SK-N-SH (cell line): Measurements from ENCODE around the gene GFPT1. TPM values are rescaled to one million over a fixed set of nuclear protein-coding genes. Genes with fewer than 3 reads are reported as not detected.

Experiments used
- CTCF ChIA-PET: fragments of 300-600, 350-600 bp; formaldehyde crosslinking; extraction: SDS; loops from one replicate; lab custom pipeline; 2021; lab: Yijun Ruan, JAX
- POLR2A ChIA-PET: fragments of 350-600 bp; sonication (Branson Sonifier 250); formaldehyde crosslinking; extraction: SDS; loops from one replicate; lab custom pipeline; 2020; ENCODE audit warnings: antibody characterized with exemption, inconsistent platforms; lab: Yijun Ruan, JAX
- DNase-seq: peaks from one replicate; pipeline ENCODE4 v3.0.0; 2012
- H2AFZ ChIP-seq: fragments of 200-600 bp; sonication (generic); 2 replicates; pipeline ENCODE4 v1.8.1; 2016; ENCODE audit warnings: antibody characterized with exemption, mild to moderate bottlenecking, low read depth
- H3F3A ChIP-seq: fragments of 200-600 bp; sonication (generic); replicated peaks from 2 replicates; pipeline ENCODE3; 2016; ENCODE audit warnings: antibody characterized with exemption, mild to moderate bottlenecking; ENCODE audit not compliant: insufficient read depth
- H3K27ac ChIP-seq, 2 experiments: fragments of 200-500 bp in 1 of 2; fragments of 200-600 bp in 1 of 2; sonication (Bioruptor generic) in 1 of 2; sonication (generic), shearing (Covaris generic) in 1 of 2; 2 replicates each; pipeline versions ENCODE4 v1.5.1 to v1.6.1; 2014 to 2016; ENCODE audit warnings: low read depth in 2 of 2, inconsistent platforms in 1 of 2, low read length in 1 of 2, mild to moderate bottlenecking in 1 of 2, mixed read lengths in 1 of 2
- H3K27me3 ChIP-seq: fragments of 200-600 bp; sonication (generic), shearing (Covaris generic); 2 replicates; pipeline ENCODE4 v1.6.1; 2016; ENCODE audit warnings: mixed run types; ENCODE audit not compliant: insufficient read depth
- H3K36me3 ChIP-seq, 2 experiments: fragments of 200-500 bp in 1 of 2; fragments of 200-600 bp in 1 of 2; sonication (Bioruptor generic) in 1 of 2; sonication (generic) in 1 of 2; replicated peaks in 1 of 2; 2 replicates each; pipeline versions ENCODE3 to v1.5.1; 2014 to 2016; ENCODE audit warnings: low read length in 1 of 2, mild to moderate bottlenecking in 1 of 2; ENCODE audit not compliant: insufficient read depth in 2 of 2, control insufficient read depth in 1 of 2
- H3K4me1 ChIP-seq, 2 experiments: fragments of 200-500 bp in 1 of 2; fragments of 200-600 bp in 1 of 2; sonication (Bioruptor generic) in 1 of 2; sonication (generic), shearing (Covaris generic) in 1 of 2; 2 replicates each; pipeline versions ENCODE4 v1.5.1 to v1.6.1; 2014 to 2016; ENCODE audit warnings: low read depth in 1 of 2, low read length in 1 of 2, mixed run types in 1 of 2; ENCODE audit not compliant: insufficient read depth in 2 of 2, control insufficient read depth in 1 of 2
- H3K4me2 ChIP-seq: fragments of 200-600 bp; sonication (generic), shearing (Covaris generic); 2 replicates; pipeline ENCODE4 v1.6.1; 2017; ENCODE audit warnings: mixed run types
- H3K4me3 ChIP-seq, 2 experiments: fragments of 200-500 bp in 1 of 2; fragments of 200-600 bp in 1 of 2; sonication (Bioruptor generic) in 1 of 2; sonication (generic), shearing (Covaris generic) in 1 of 2; 2 replicates each; pipeline versions ENCODE4 v1.5.1 to v1.8.1; 2014 to 2016; ENCODE audit warnings: low read depth in 2 of 2, inconsistent platforms in 1 of 2, low read length in 1 of 2, mild to moderate bottlenecking in 1 of 2, mixed read lengths in 1 of 2, moderate library complexity in 1 of 2
- H3K79me2 ChIP-seq: fragments of 200-600 bp; sonication (generic); 2 replicates; pipeline ENCODE4 v1.8.1; 2017; ENCODE audit warnings: mild to moderate bottlenecking; ENCODE audit not compliant: insufficient read depth
- H3K9ac ChIP-seq: fragments of 200-600 bp; sonication (generic); 2 replicates; pipeline ENCODE4 v1.6.1; 2017; ENCODE audit warnings: mixed run types
- H3K9me2 ChIP-seq: fragments of 200-600 bp; sonication (generic); 2 replicates; pipeline ENCODE4 v1.6.1; 2017; ENCODE audit warnings: mixed run types
- H3K9me3 ChIP-seq: fragments of 200-600 bp; sonication (generic); 2 replicates; pipeline ENCODE4 v1.6.1; 2017; ENCODE audit warnings: mixed run types, mild to moderate bottlenecking, moderate library complexity
- H4K20me1 ChIP-seq: fragments of 200-600 bp; sonication (generic); 2 replicates; pipeline ENCODE4 v1.6.1; 2017; ENCODE audit warnings: mild to moderate bottlenecking, mixed run types; ENCODE audit not compliant: insufficient read depth
- CHD2 ChIP-seq: fragments of 150-350 bp; IDR thresholded peaks from 2 replicates; pipeline ENCODE4 v1.6.1; 2018; ENCODE audit warnings: low read length; ENCODE audit not compliant: partially characterized antibody
- CTCF ChIP-seq: fragments of 200-600 bp; sonication (generic); IDR thresholded peaks from 2 replicates; pipeline ENCODE4 v1.6.1; 2017; ENCODE audit warnings: antibody characterized with exemption, mild to moderate bottlenecking, moderate library complexity
- EP300 ChIP-seq, 2 experiments: IDR thresholded peaks; 2 replicates each; pipeline versions ENCODE4 v1.4.0 to v1.6.1; 2012; ENCODE audit warnings: borderline replicate concordance in 1 of 2, low read depth in 1 of 2, low read length in 1 of 2
- FOXJ3 ChIP-seq: sonication (generic); formaldehyde crosslinking; IDR thresholded peaks from 2 replicates; pipeline ENCODE4 v1.5.1; 2020; ENCODE audit warnings: mild to moderate bottlenecking, missing genetic modification reagents
- FOXM1 ChIP-seq: IDR thresholded peaks from 2 replicates; pipeline ENCODE4 v1.4.0; 2012; ENCODE audit warnings: low read depth, mild to moderate bottlenecking
- JUND ChIP-seq: IDR thresholded peaks from 2 replicates; pipeline ENCODE4 v1.4.0; 2012
- MXI1 ChIP-seq: IDR thresholded peaks from 2 replicates; pipeline ENCODE4 v1.6.1; 2012; ENCODE audit warnings: mild to moderate bottlenecking, low read depth, low read length, improper control_type of control experiment
- REST ChIP-seq: IDR thresholded peaks from 2 replicates; pipeline ENCODE4 v1.6.1; 2012; ENCODE audit warnings: mild to moderate bottlenecking, low read depth, low read length, moderate library complexity
- RFX5 ChIP-seq: IDR thresholded peaks from 2 replicates; pipeline ENCODE4 v1.6.1; 2012; ENCODE audit warnings: mild to moderate bottlenecking, improper control_type of control experiment, low read length
- SIN3A ChIP-seq: IDR thresholded peaks from 2 replicates; pipeline ENCODE4 v1.6.1; 2012; ENCODE audit warnings: low read depth, mild to moderate bottlenecking, low read length, moderate library complexity, borderline replicate concordance
- SMC3 ChIP-seq: IDR thresholded peaks from 2 replicates; pipeline ENCODE4 v1.6.1; 2012; ENCODE audit warnings: low read depth, low read length, improper control_type of control experiment
- TCF12 ChIP-seq: IDR thresholded peaks from 2 replicates; pipeline ENCODE4 v1.4.0; 2012
- TEAD4 ChIP-seq: IDR thresholded peaks from 2 replicates; pipeline ENCODE4 v1.4.0; 2012; ENCODE audit warnings: mild to moderate bottlenecking, borderline replicate concordance; ENCODE audit not compliant: insufficient read depth
- ZBTB33 ChIP-seq: IDR thresholded peaks from 2 replicates; pipeline ENCODE4 v1.4.0; 2012; ENCODE audit warnings: low read depth, borderline replicate concordance
- WGBS: methylation state at CpG from one replicate; pipeline ENCODE4 v1.1.6; 2017; ENCODE audit warnings: low lambda C conversion rate; 5-methylcytosine and 5-hydroxymethylcytosine counted together
- polyA plus RNA-seq, 3 experiments: library from polyadenylated mRNA; depleted of rRNA; stranded (reverse); fragments of >200 nt; gene quantifications; 2 replicates each; pipeline ENCODE4 v1.2.3, GENCODE V29; 2012

The GFPT1 gene
- polyA plus RNA-seq, 1 of the 3 experiments (the other 2 are of a cell fraction): 6.0 TPM

GRCh38 chr2:69292256-69292655, 94.8 kb downstream of the GFPT1 start:
- Histone ChIP-seq H2AFZ (no peak overlapping the region), H3K27ac (peak overlapping the region in 1 of 2 experiments; percentile 75; a peak in 2 of 4 replicates), H3K27me3 (no peaks in the 10 kb centered on the region), H3F3A (no peaks in the 10 kb centered on the region), H3K4me2 (0 out of 2 replicates have a peak overlapping the region, but pooled peaks have one; percentile 38), H3K9ac (no peak overlapping the region), H3K9me2 (no peaks in the 10 kb centered on the region), H3K4me3 (no peak overlapping the region), H4K20me1 (no peaks in the 10 kb centered on the region), H3K79me2 (no peaks in the 10 kb centered on the region), H3K36me3 (no peaks in the 10 kb centered on the region), H3K9me3 (no peaks in the 10 kb centered on the region), H3K4me1 (peaks cover 2 to 18% of the 10 kb centered on the region in 2 experiments; a peak in 3 of 4 replicates)
- ChIA-PET POLR2A (no interaction called here), CTCF (no interaction called here)
- TF ChIP-seq CHD2: no peak
- no peak for TF ChIP-seq CTCF
- TF ChIP-seq FOXJ3 (CRISPR knock-in tag): no peak
- no peak for TF ChIP-seq JUND
- TF ChIP-seq ZBTB33: no peak
- no peak for TF ChIP-seq SMC3
- TF ChIP-seq RFX5: no peak
- TF ChIP-seq SIN3A: no peak
- no peak for TF ChIP-seq FOXM1
- TF ChIP-seq REST: no peak
- no peak for TF ChIP-seq TCF12
- no peak for TF ChIP-seq TEAD4
- TF ChIP-seq EP300 (IDR thresholded peaks at IDR 0.05; ENCODE audit: borderline replicate concordance in 1 of 2, low read depth in 1 of 2, low read length in 1 of 2): no peak
- TF ChIP-seq MXI1: no peak
- WGBS: 73% methylated on average over 3 of the region's 3 CpGs
- DNase-seq: no peak
